ENCODE measurements around the gene GINS2. TPM values are rescaled to one million over a fixed set of nuclear protein-coding genes. Genes with fewer than 3 reads are reported as not detected.

The GINS2 gene
- total RNA-seq, 1 experiment from 2014 or later, result 53.3 TPM

- no peaks in the 10 kb centered on the region for H3K27me3 ChIP-seq (ENCODE audit: insufficient read depth, low read length)
- no peak for DNase-seq (ENCODE audit: low read depth, low spot score)
- no TSS peak for BruUV-seq (replicated peaks)
- intact Hi-C loops (cut with micrococcal nuclease), result loop anchor here (2.0 kb wide), 1 partner anchor 75 kb away; no protein-coding TSS in a partner anchor
- peaks cover 14 to 24% of the 10 kb centered on the region in 2 experiments for H3K4me1 ChIP-seq (ENCODE audit: control insufficient read depth in 1 of 2, insufficient read depth in 2 of 2, low read length in 2 of 2)
- peak overlapping the region; percentile 43 for H3K9ac ChIP-seq (ENCODE audit: low read length)
- ATAC-seq, result peak; percentile 31
- TF ChIP-seq POLR2A (IDR thresholded peaks at IDR 0.05; ENCODE audit: borderline replicate concordance, extremely low read depth, insufficient read depth, insufficient read length) (no peak), TCF7L2 (IDR thresholded peaks at IDR 0.05; ENCODE audit: borderline replicate concordance, extremely low read depth, insufficient read depth, insufficient read length) (no peak), EZH2 (IDR thresholded peaks at IDR 0.05) (no peak), CBX3 (IDR thresholded peaks at IDR 0.05; ENCODE audit: low read depth) (no peak), ZFX (IDR thresholded peaks at IDR 0.05) (no peak)
- TF ChIP-seq, protein P1, sequence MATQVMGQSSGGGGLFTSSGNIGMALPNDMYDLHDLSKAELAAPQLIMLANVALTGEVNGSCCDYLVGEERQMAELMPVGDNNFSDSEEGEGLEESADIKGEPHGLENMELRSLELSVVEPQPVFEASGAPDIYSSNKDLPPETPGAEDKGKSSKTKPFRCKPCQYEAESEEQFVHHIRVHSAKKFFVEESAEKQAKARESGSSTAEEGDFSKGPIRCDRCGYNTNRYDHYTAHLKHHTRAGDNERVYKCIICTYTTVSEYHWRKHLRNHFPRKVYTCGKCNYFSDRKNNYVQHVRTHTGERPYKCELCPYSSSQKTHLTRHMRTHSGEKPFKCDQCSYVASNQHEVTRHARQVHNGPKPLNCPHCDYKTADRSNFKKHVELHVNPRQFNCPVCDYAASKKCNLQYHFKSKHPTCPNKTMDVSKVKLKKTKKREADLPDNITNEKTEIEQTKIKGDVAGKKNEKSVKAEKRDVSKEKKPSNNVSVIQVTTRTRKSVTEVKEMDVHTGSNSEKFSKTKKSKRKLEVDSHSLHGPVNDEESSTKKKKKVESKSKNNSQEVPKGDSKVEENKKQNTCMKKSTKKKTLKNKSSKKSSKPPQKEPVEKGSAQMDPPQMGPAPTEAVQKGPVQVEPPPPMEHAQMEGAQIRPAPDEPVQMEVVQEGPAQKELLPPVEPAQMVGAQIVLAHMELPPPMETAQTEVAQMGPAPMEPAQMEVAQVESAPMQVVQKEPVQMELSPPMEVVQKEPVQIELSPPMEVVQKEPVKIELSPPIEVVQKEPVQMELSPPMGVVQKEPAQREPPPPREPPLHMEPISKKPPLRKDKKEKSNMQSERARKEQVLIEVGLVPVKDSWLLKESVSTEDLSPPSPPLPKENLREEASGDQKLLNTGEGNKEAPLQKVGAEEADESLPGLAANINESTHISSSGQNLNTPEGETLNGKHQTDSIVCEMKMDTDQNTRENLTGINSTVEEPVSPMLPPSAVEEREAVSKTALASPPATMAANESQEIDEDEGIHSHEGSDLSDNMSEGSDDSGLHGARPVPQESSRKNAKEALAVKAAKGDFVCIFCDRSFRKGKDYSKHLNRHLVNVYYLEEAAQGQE (IDR thresholded peaks at IDR 0.05; ENCODE audit: low read depth), result no peak
- RAD21 ChIA-PET (ENCODE audit: low non-redundant PET in 1 of 2, low total read pairs in 2 of 2, uncharacterized antibody in 2 of 2, unreplicated experiment in 2 of 2), result interaction anchor here in 1 of 2 experiments (0.6 kb wide), 1 partner anchor 48 kb away, joined by 3 read pairs; no protein-coding TSS in a partner anchor
- no peaks in the 10 kb centered on the region for H3K9me2 ChIP-seq (ENCODE audit: insufficient read depth)
- H2AFZ ChIP-seq (ENCODE audit: low read depth, low read length, poor library complexity, severe bottlenecking), result peak overlapping the region; percentile 91
- no peaks in the 10 kb centered on the region for H3K9me3 ChIP-seq (ENCODE audit: control insufficient read depth in 1 of 2, insufficient read depth in 1 of 2, low read depth in 1 of 2, low read length in 2 of 2)
- POLR2A ChIA-PET, result interaction anchor here (1.0 kb wide), 1 partner anchor 10 kb away, joined by 3 read pairs; no protein-coding TSS in a partner anchor
- peak overlapping the region; percentile 42 to 91 for H3K4me3 ChIP-seq (replicated peaks in 1 of 2; ENCODE audit: low read depth in 1 of 2, low read length in 2 of 2)
- peaks cover 5 to 9% of the 10 kb centered on the region in 2 experiments; a peak in 1 of 4 replicates for H3K36me3 ChIP-seq (ENCODE audit: control insufficient read depth in 1 of 2, insufficient read depth in 2 of 2, low read length in 2 of 2)
- peaks cover 40% of the 10 kb centered on the region for H3K79me2 ChIP-seq (ENCODE audit: insufficient read depth, low read length)
- H3K4me2 ChIP-seq (ENCODE audit: low read length), result peak overlapping the region; percentile 82
- CTCF ChIA-PET, result interaction anchor here (0.6 to 1.0 kb wide), 2 partner anchors 28 to 437 kb away, joined by 3 read pairs; no protein-coding TSS in a partner anchor
- no peak overlapping the region for H3K27ac ChIP-seq (ENCODE audit: low read depth, low read length)
- H4K20me1 ChIP-seq (ENCODE audit: insufficient read depth), result no peaks in the 10 kb centered on the region; the same call in 1 of the 2 replicates
These were observed 663 bp upstream of the GINS2 start for GRCh38 chr16:85689285-85689949.
